H1 (cell line): Measurements from ENCODE around the gene ADAM12.

Experiments
- ATF2 ChIP-seq: IDR thresholded peaks from 2 replicates; pipeline ENCODE4 v1.6.1; 2012; ENCODE audit warnings: low read length, inconsistent platforms
- CTCF ChIP-seq, 3 experiments: IDR thresholded peaks; 1 replicate in 2 of 3; 2 replicates in 1 of 3; pipeline versions ENCODE4 v1.5.1 to v1.6.1; 2011; ENCODE audit warnings: low read length in 3 of 3, mild to moderate bottlenecking in 3 of 3, inconsistent platforms in 2 of 3, low read depth in 1 of 3, moderate library complexity in 1 of 3; ENCODE audit not compliant: insufficient read depth in 1 of 3; ENCODE audit errors: control extremely low read depth in 1 of 3
- EGR1 ChIP-seq: IDR thresholded peaks from 2 replicates; pipeline ENCODE4 v1.6.1; 2011; ENCODE audit warnings: low read depth, low read length, borderline replicate concordance
- EZH2 ChIP-seq: fragments of 200-600 bp; sonication (generic); IDR thresholded peaks from 2 replicates; pipeline ENCODE4 v1.7.1; 2012; ENCODE audit warnings: low read depth, mild to moderate bottlenecking, moderate library complexity, low read length, inconsistent platforms; ENCODE audit not compliant: severe bottlenecking
- HDAC2 ChIP-seq, 2 experiments: fragments of 300-600 bp in 1 of 2; sonication (generic) in 1 of 2; IDR thresholded peaks; 2 replicates each; pipeline ENCODE4 v1.6.1; 2011 to 2012; ENCODE audit warnings: low read depth in 2 of 2, low read length in 2 of 2, mild to moderate bottlenecking in 2 of 2, moderate library complexity in 2 of 2, borderline replicate concordance in 1 of 2, inconsistent platforms in 1 of 2
- POLR2A ChIP-seq, 2 experiments: IDR thresholded peaks; 1 replicate in 1 of 2; 2 replicates in 1 of 2; pipeline ENCODE4 v1.6.1; 2011; ENCODE audit warnings: low read depth in 2 of 2, low read length in 2 of 2, mild to moderate bottlenecking in 2 of 2; ENCODE audit errors: control extremely low read depth in 1 of 2
- POLR2AphosphoS5 ChIP-seq: IDR thresholded peaks from 2 replicates; pipeline ENCODE4 v1.6.1; 2011; ENCODE audit warnings: low read depth, low read length
- SIX5 ChIP-seq: IDR thresholded peaks from 2 replicates; pipeline ENCODE4 v1.6.1; 2011; ENCODE audit warnings: mild to moderate bottlenecking, low read depth, low read length
- SP1 ChIP-seq: IDR thresholded peaks from 2 replicates; pipeline ENCODE4 v1.6.1; 2011; ENCODE audit warnings: low read depth, low read length
- TAF1 ChIP-seq: IDR thresholded peaks from 2 replicates; pipeline ENCODE4 v1.6.1; 2011; ENCODE audit warnings: mild to moderate bottlenecking, low read depth, low read length
- TAF7 ChIP-seq: optimal IDR thresholded peaks from 2 replicates; pipeline ENCODE3; 2011; ENCODE audit warnings: low read depth, mild to moderate bottlenecking, inconsistent platforms, low read length, moderate library complexity, borderline replicate concordance
- TBP ChIP-seq: IDR thresholded peaks from 2 replicates; pipeline ENCODE4 v1.6.1; 2011; ENCODE audit warnings: low read depth, low read length, improper control_type of control experiment
- TCF12 ChIP-seq: IDR thresholded peaks from 2 replicates; pipeline ENCODE4 v1.6.1; 2011; ENCODE audit warnings: low read depth, mild to moderate bottlenecking, low read length

- TF ChIP-seq EZH2, result no peak
- TF ChIP-seq SP1, result no peak
- no peak for TF ChIP-seq TAF7
- TF ChIP-seq ATF2, result no peak
- no peak for TF ChIP-seq TAF1
- TF ChIP-seq SIX5, result no peak
- no peak for TF ChIP-seq TCF12
- no peak for TF ChIP-seq CTCF (IDR thresholded peaks at IDR 0.05; ENCODE audit: control extremely low read depth in 1 of 3, insufficient read depth in 1 of 3, low read depth in 1 of 3, low read length in 3 of 3)
- no peak for TF ChIP-seq POLR2A (IDR thresholded peaks at IDR 0.05; ENCODE audit: control extremely low read depth in 1 of 2, low read depth in 2 of 2, low read length in 2 of 2)
- no peak for TF ChIP-seq POLR2AphosphoS5
- TF ChIP-seq EGR1, result no peak
- no peak for TF ChIP-seq HDAC2 (IDR thresholded peaks at IDR 0.05; ENCODE audit: borderline replicate concordance in 1 of 2, low read depth in 2 of 2, low read length in 2 of 2)
- no peak for TF ChIP-seq TBP
Observed at GRCh38 chr10:126170371-126170770, 217.9 kb downstream of the ADAM12 start.
